OCI-LY3 (cell line): ENCODE data around the gene KCTD13.

Experiments used
- CTCF ChIP-seq: fragments of 200-600, 300-600 bp; sonication (generic); IDR thresholded peaks from 2 replicates; pipeline ENCODE4 v1.5.1; 2014; ENCODE audit warnings: antibody characterized with exemption, low read length, low read depth
- EZH2phosphoT487 ChIP-seq: fragments of 200-600 bp; shearing (Covaris generic); IDR thresholded peaks from 2 replicates; pipeline ENCODE4 v1.6.1; 2018; ENCODE audit warnings: antibody characterized with exemption, mixed run types, low read depth

- TF ChIP-seq CTCF (no peak), EZH2phosphoT487 (no peak)
These were observed 28.7 kb downstream of the KCTD13 start for GRCh38 chr16:29897333-29897732.
